ENCODE measurements around the gene MTAP.

DNA sequence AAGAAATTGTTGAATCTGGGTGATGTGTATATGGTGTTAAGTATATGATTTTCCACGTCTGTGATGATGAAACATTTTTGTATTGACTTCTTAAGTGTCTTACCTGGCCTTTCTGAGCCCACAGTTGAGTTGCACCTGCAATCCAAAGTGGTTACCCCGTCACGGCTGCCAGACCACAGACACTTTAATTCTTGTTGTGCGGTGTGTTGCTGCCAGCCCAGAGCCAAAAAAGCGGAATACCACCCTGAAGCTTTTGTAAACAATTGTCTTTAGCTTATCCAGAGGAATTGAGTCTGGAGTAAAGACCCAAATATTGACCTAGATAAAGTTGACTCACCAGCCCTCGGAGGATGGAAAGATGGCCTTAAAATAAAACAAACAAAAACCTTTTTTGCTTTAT, 35.1 kb downstream of the MTAP start:
- no peak for TF ChIP-seq EZH2 (IDR thresholded peaks at IDR 0.05; ENCODE audit: low read length, unreplicated experiment)
- TF ChIP-seq, protein P1, sequence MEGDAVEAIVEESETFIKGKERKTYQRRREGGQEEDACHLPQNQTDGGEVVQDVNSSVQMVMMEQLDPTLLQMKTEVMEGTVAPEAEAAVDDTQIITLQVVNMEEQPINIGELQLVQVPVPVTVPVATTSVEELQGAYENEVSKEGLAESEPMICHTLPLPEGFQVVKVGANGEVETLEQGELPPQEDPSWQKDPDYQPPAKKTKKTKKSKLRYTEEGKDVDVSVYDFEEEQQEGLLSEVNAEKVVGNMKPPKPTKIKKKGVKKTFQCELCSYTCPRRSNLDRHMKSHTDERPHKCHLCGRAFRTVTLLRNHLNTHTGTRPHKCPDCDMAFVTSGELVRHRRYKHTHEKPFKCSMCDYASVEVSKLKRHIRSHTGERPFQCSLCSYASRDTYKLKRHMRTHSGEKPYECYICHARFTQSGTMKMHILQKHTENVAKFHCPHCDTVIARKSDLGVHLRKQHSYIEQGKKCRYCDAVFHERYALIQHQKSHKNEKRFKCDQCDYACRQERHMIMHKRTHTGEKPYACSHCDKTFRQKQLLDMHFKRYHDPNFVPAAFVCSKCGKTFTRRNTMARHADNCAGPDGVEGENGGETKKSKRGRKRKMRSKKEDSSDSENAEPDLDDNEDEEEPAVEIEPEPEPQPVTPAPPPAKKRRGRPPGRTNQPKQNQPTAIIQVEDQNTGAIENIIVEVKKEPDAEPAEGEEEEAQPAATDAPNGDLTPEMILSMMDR (conservative IDR thresholded peaks at IDR 0.05; ENCODE audit: low read depth, low read length): no peak

Data from PC-3 (cell line).